NT2/D1 (cell line): ENCODE measurements around the gene SUSD1.
"Not testable (repeated sequence)": the region's sequence is repeated elsewhere in the genome, so short reads cannot be mapped to it uniquely, and the experiment has no call there.

ENCODE experiments used
- YY1 ChIP-seq: IDR thresholded peaks from 2 replicates; pipeline ENCODE4 v1.6.1; 2011; ENCODE audit not compliant: insufficient read length, insufficient read depth
- ZNF274 ChIP-seq: IDR thresholded peaks from 2 replicates; pipeline ENCODE4 v1.6.1; 2011; ENCODE audit warnings: mild to moderate bottlenecking, low read depth, low read length

GRCh38 chr9:112073639-112074173, 101.4 kb downstream of the SUSD1 start:
- TF ChIP-seq ZNF274, YY1: not testable (repeated sequence)
